Esophagus squamous epithelium (tissue), 4 donors: ENCODE measurements around the gene PARD3.

ENCODE experiments used
- CTCF ChIP-seq, 6 experiments: fragments of 450-650 bp in 4 of 6; fragments of 200-600 bp in 2 of 6; sonication (generic) in 2 of 6; IDR thresholded peaks; one replicate each; pipeline ENCODE4 v1.5.1; 2016 to 2019; ENCODE audit warnings: antibody characterized with exemption in 6 of 6, mild to moderate bottlenecking in 4 of 6, moderate library complexity in 4 of 6
- POLR2A ChIP-seq, 4 donors: fragments of 450-650 bp; IDR thresholded peaks; one replicate each; pipeline ENCODE4 v1.6.1; 2017; ENCODE audit warnings: antibody characterized with exemption in 4 of 4, mild to moderate bottlenecking in 4 of 4, moderate library complexity in 3 of 4

GRCh38 chr10:34786464-34786863 is 28.6 kb downstream of the PARD3 start:
- TF ChIP-seq POLR2A (IDR thresholded peaks at IDR 0.05) (no peak), CTCF (IDR thresholded peaks at IDR 0.05) (no peak)
